ENCODE data around the gene PPIF.

Gene PPIF

GRCh38 chr10:79347226-79347893, at the start of gene PPIF:
Gene PPIF (plus strand): TSS chr10:79347469. CDS start chr10:79347549, 80 bp downstream.
- DNase-seq, result peak; percentile 85 to 92 (median 89)

GRCh38 chr10:79298403-79299244, 48.6 kb upstream of the PPIF start:
- DNase-seq, result peak in 1 of 4 experiments; percentile 22

- no peak for DNase-seq
Observed at GRCh38 chr10:79299397-79300241, 47.6 kb upstream of the PPIF start.

GRCh38 chr10:79300711-79301110, 46.6 kb upstream of the PPIF start:
- DNase-seq, result no peak

- no peak for DNase-seq
Observed at GRCh38 chr10:79301754-79302530, 45.3 kb upstream of the PPIF start.

- DNase-seq, result no peak
Observed at GRCh38 chr10:79303631-79304478, 43.4 kb upstream of the PPIF start.

GRCh38 chr10:79304479-79305087, 42.7 kb upstream of the PPIF start:
- DNase-seq, result no peak

- no peak for DNase-seq
Observed at GRCh38 chr10:79305515-79305914, 41.8 kb upstream of the PPIF start.

GRCh38 chr10:79305988-79306387, 41.3 kb upstream of the PPIF start:
- no peak for DNase-seq

- no peak for DNase-seq
Observed at GRCh38 chr10:79306644-79307220, 40.5 kb upstream of the PPIF start.

- no peak for DNase-seq
Observed at GRCh38 chr10:79308016-79308415, 39.3 kb upstream of the PPIF start.

GRCh38 chr10:79308969-79309665, 38.2 kb upstream of the PPIF start:
- no peak for DNase-seq

GRCh38 chr10:79310200-79310865, 36.9 kb upstream of the PPIF start:
- no peak for DNase-seq

GRCh38 chr10:79310911-79311573, 36.2 kb upstream of the PPIF start:
- DNase-seq, result no peak

- no peak for DNase-seq
Observed at GRCh38 chr10:79311581-79312407, 35.5 kb upstream of the PPIF start.

GRCh38 chr10:79312601-79313187, 34.6 kb upstream of the PPIF start:
- no peak for DNase-seq

GRCh38 chr10:79313320-79313719, 33.9 kb upstream of the PPIF start:
- DNase-seq, result no peak

Measured in activated CD4-positive, CD25-positive, alpha-beta regulatory T cell (primary cell).